Measurements from ENCODE around the gene CARD10. TPM values are rescaled to one million over a fixed set of nuclear protein-coding genes. Genes with fewer than 3 reads are reported as not detected.

The CARD10 gene
- polyA plus RNA-seq, 1 donor (not counting 4 experiments of a cell fraction or from before 2014, with no cell fraction given), result 32.2 TPM

- TF ChIP-seq CTCF (optimal IDR thresholded peaks at IDR 0.05 in 1 of 3, IDR thresholded peaks at IDR 0.05 in 1 of 3, conservative IDR thresholded peaks at IDR 0.05 in 1 of 3; ENCODE audit: extremely low read depth in 1 of 3, insufficient read depth in 2 of 3, low read length in 3 of 3) (no peak), EZH2 (IDR thresholded peaks at IDR 0.05; ENCODE audit: low read length) (no peak)
- no peak overlapping the region for H3K9ac ChIP-seq (ENCODE audit: control insufficient read depth, extremely low read depth, insufficient read depth, low read length)
- no peaks in the 10 kb centered on the region for H3K27me3 ChIP-seq (ENCODE audit: control insufficient read depth, extremely low read depth, insufficient read depth, low read length)
- DNase-seq (ENCODE audit: low read depth, low spot score) (no peak), FAIRE-seq (no peak)
- H3K4me2 ChIP-seq (ENCODE audit: control insufficient read depth, extremely low read depth, insufficient read depth, low read depth, low read length), result no peak overlapping the region
- no peak overlapping the region for H3K27ac ChIP-seq (ENCODE audit: control insufficient read depth, insufficient read depth, low read length)
- H4K20me1 ChIP-seq (ENCODE audit: control insufficient read depth, extremely low read depth, insufficient read depth, low read length), result no peaks in the 10 kb centered on the region
- no peaks in the 10 kb centered on the region for H3K9me3 ChIP-seq (ENCODE audit: control insufficient read depth, low read depth, low read length)
- H3K4me3 ChIP-seq (ENCODE audit: control insufficient read depth in 2 of 3, extremely low read depth in 1 of 3, insufficient read depth in 2 of 3, low read depth in 1 of 3, low read length in 3 of 3), result no peak overlapping the region
- H3K9me1 ChIP-seq (ENCODE audit: control insufficient read depth, extremely low read depth, insufficient read depth, low read length), result no peaks in the 10 kb centered on the region
- no peak overlapping the region for H2AFZ ChIP-seq (ENCODE audit: control insufficient read depth, low read length)
- H3K79me2 ChIP-seq (ENCODE audit: control insufficient read depth, insufficient read depth, low read length), result peaks cover 25% of the 10 kb centered on the region
- dilution Hi-C loops (cut with MboI; ENCODE audit: extremely low pct_ligation_motif_present, low sequenced_read_pairs), result no loop called here
- H3K4me1 ChIP-seq (ENCODE audit: control insufficient read depth, extremely low read depth, insufficient read depth, low read length), result peaks cover 34% of the 10 kb centered on the region
- peaks cover 1 to 6% of the 10 kb centered on the region in 2 experiments for H3K36me3 ChIP-seq (ENCODE audit: control insufficient read depth in 2 of 2, extremely low read depth in 1 of 2, insufficient read depth in 2 of 2, low read length in 2 of 2)
Measured at GRCh38 chr22:37521236-37521739, 2.1 kb upstream of the CARD10 start.

GRCh38 chr22:37520776-37521191 lies 1.6 kb upstream of the CARD10 start:
- TF ChIP-seq CTCF (optimal IDR thresholded peaks at IDR 0.05 in 1 of 3, IDR thresholded peaks at IDR 0.05 in 1 of 3, conservative IDR thresholded peaks at IDR 0.05 in 1 of 3; ENCODE audit: extremely low read depth in 1 of 3, insufficient read depth in 2 of 3, low read length in 3 of 3) (no peak), EZH2 (IDR thresholded peaks at IDR 0.05; ENCODE audit: low read length) (no peak)
- dilution Hi-C loops (cut with MboI; ENCODE audit: extremely low pct_ligation_motif_present, low sequenced_read_pairs), result no loop called here

More at GRCh38 chr22:37520776-37521191, 1.6 kb upstream of the CARD10 start:
- peaks cover 29% of the 10 kb centered on the region for H3K4me1 ChIP-seq (ENCODE audit: control insufficient read depth, extremely low read depth, insufficient read depth, low read length)
- H3K9me1 ChIP-seq (ENCODE audit: control insufficient read depth, extremely low read depth, insufficient read depth, low read length), result no peaks in the 10 kb centered on the region
- no peak overlapping the region for H3K4me3 ChIP-seq (ENCODE audit: control insufficient read depth in 2 of 3, extremely low read depth in 1 of 3, insufficient read depth in 2 of 3, low read depth in 1 of 3, low read length in 3 of 3)
- H3K9me3 ChIP-seq (ENCODE audit: control insufficient read depth, low read depth, low read length), result no peaks in the 10 kb centered on the region
- DNase-seq (ENCODE audit: low read depth, low spot score) (no peak), FAIRE-seq (no peak)
- no peaks in the 10 kb centered on the region for H4K20me1 ChIP-seq (ENCODE audit: control insufficient read depth, extremely low read depth, insufficient read depth, low read length)
- H3K36me3 ChIP-seq (ENCODE audit: control insufficient read depth in 2 of 2, extremely low read depth in 1 of 2, insufficient read depth in 2 of 2, low read length in 2 of 2), result peaks cover 3 to 11% of the 10 kb centered on the region in 2 experiments
- no peak overlapping the region for H3K9ac ChIP-seq (ENCODE audit: control insufficient read depth, extremely low read depth, insufficient read depth, low read length)
- H3K27me3 ChIP-seq (ENCODE audit: control insufficient read depth, extremely low read depth, insufficient read depth, low read length), result no peaks in the 10 kb centered on the region
- no peak overlapping the region for H3K4me2 ChIP-seq (ENCODE audit: control insufficient read depth, extremely low read depth, insufficient read depth, low read depth, low read length)
- H2AFZ ChIP-seq (ENCODE audit: control insufficient read depth, low read length), result no peak overlapping the region
- H3K27ac ChIP-seq (ENCODE audit: control insufficient read depth, insufficient read depth, low read length), result no peak overlapping the region
- peaks cover 30% of the 10 kb centered on the region for H3K79me2 ChIP-seq (ENCODE audit: control insufficient read depth, insufficient read depth, low read length)

Data from keratinocyte (primary cell).